Activated CD8-positive, alpha-beta memory T cell treated with anti-CD3 and anti-CD28 coated beads for 4 hours (primary cell): ENCODE measurements around the gene S100A6.
A peak's percentile ranks its signal among the peaks of the same experiment; 100 is the strongest.

Source experiments
- DNase-seq, 2 donors: peaks; one replicate each; pipeline ENCODE4 v3.0.0-alpha.2; 2020; ENCODE audit warnings: low read depth in 2 of 2

The S100A6 gene

DNA sequence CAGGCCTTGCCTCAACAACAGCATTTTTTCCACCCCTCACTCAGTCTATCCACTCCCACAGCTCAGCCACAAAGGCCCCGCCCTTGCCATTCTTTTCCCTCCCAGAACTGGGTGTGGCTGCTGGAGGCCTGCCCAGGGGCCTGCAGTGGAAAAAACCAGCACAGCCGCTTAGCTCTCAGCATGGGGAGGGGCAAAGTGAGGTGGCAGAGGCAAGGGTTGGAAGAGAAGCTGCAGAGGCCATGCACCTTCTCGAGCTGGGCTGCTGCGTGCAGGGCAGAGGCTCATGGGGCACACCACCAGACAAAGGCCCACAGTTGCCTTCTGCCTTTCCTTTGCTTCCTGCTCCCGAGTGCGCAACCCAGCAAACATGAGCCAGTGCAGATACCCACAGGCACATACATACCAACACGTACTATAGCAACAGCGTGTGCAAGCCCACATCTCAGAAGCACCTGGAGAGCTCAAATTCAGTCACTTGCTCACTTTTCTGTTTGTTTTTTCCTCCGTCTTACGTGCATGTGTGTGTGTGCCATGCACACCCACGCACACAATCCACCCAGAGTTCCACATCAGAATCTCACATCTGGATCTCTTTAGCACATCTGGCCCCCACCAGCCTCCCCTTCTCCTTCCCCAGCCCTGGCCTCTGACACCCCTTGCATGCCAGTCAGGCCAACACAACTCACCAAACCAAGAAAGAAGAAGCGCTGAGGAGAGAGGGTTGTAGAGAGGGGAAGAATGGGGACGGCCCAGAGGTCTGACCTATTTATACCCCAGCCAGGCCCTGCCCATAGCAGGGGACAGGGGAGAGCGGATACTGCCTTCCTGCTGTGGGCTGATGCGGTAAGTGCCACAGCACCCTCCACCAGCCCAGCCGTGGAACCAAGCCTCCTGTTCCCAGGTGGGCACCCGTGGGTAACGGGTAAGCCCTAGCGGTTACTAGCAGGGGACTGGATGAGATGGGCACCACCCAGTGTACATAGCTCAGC is 9.6 kb upstream of the S100A6 start, which contains the start of gene S100A4:
TSS of gene S100A4 (minus strand) at position 740 of the 989 bp plus-strand sequence. CDS start 1,012 bp downstream, outside the sequence.
- peak; percentile 74 to 84 for DNase-seq

DNA sequence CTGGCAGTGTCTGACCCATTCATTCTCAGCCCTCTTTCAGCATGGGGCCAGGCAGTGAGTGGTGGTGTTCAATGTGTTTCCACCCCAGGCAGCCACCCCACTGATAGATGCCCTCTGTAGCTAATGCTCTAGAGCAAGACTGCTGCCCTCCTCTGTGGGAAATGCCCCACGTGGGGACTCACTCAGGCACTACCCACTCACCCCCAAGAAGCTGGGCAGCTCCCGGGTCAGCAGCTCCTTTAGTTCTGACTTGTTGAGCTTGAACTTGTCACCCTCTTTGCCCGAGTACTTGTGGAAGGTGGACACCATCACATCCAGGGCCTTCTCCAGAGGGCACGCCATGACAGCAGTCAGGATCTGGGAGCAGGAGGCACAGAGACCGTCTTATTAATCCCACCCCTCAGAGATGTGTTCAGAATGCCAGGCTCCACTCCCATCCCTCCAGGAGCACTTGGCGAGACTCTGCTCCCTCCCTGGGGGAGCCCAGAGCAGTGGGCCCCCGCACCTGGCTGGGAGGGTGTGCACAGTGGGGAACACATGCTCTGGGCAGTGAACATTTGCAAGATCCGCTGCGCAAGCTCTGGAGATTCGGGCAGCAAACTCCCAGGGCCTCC is 8.8 kb upstream of the S100A6 start:
- no peak for DNase-seq

DNA sequence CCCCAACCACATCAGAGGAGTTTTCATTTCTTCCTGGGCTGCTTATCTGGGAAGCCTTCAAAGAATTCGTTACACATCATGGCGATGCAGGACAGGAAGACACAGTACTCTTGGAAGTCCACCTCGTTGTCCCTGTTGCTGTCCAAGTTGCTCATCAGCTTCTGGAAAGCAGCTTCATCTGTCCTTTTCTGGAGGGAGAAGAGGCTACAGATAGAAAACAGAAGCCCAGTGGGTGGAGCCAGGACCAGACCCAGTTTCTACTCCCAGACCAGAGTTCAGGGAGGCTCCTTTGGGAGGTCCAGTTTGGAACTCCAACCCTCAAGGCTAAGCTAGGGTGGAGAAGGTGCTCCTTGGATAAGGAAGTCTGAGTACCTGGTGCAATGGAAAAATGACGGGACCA is 7.9 kb upstream of the S100A6 start:
- DNase-seq, result no peak

DNA sequence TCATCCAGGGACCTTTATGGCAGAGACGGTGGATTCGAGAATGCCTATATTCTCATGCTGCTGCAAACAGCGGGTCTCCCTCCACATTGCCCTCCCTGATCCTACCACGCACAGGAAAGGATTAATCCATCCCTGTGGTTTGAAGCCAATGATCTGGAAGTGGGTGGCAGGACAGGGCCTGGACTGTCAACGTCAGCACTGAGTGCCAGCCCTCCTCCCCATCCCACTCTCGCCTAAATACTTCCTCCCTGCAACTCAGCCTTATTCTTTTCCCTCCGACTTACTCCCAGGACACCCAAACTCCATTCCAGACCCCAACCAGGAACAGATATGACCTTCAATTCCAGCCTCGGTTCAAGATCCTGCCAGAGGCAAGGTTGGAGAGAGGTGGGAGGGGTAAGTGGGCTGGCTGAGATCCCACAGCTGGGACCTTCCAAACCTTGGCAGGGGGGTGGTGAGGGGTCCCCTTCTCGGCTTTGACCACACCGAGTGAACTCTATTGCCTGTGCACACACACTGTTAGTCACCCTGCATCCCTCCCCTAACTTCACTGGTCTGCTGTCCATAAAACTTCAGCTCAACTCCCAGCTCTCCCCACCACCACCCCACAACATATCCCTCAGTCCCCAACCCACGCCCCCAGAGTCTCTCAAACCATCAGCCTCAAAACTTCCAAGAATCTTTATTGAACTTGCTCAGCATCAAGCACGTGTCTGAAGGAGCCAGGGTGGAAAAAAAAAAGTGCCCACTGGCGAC is 7.3 kb upstream of the S100A6 start:
- DNase-seq, result no peak

DNA sequence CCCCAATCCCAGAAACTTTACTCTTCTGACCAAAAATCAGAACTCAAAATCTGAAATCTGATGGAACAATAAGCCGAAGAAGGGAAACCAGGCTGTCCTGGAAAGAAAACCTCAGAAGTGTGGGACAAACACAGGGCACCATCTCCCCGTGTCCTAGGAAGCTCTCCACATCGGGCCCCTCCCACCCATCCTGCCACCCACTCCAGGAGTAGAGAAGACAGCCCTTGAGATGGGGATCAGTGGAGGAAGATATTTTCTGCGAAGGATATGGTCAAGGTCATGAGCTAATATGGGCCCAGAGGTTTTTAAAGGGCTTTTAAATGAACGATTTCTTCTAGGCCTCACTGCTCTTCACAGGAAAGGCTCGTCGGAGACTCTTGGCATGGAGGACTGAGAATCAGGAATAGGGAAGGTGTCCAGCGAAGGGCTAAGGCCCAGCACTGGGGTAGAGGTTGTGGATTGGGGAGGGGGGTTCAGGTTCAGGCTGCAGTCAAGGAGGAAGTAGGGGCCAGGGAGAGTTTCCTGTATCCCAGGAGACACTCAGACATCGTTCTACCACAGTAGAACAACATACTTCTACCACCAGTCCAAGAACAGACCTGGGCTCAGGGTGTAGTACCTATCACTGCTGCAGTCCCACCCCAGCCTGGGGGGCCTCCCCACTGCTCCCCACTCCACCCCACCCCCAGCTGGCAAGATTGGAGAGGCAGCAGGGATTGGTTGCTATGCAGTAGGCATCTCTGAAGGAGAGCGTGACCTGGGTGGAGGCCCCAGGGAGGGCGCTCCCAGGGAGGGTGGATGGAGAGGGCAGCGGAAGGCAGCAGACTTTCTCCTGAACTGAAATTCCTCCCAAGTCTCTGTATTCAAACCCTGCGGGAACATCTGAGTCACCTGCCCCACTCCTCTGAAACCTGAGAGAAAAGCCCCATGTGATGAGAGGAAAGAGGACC is 6.1 kb upstream of the S100A6 start:
- DNase-seq, result no peak

DNA sequence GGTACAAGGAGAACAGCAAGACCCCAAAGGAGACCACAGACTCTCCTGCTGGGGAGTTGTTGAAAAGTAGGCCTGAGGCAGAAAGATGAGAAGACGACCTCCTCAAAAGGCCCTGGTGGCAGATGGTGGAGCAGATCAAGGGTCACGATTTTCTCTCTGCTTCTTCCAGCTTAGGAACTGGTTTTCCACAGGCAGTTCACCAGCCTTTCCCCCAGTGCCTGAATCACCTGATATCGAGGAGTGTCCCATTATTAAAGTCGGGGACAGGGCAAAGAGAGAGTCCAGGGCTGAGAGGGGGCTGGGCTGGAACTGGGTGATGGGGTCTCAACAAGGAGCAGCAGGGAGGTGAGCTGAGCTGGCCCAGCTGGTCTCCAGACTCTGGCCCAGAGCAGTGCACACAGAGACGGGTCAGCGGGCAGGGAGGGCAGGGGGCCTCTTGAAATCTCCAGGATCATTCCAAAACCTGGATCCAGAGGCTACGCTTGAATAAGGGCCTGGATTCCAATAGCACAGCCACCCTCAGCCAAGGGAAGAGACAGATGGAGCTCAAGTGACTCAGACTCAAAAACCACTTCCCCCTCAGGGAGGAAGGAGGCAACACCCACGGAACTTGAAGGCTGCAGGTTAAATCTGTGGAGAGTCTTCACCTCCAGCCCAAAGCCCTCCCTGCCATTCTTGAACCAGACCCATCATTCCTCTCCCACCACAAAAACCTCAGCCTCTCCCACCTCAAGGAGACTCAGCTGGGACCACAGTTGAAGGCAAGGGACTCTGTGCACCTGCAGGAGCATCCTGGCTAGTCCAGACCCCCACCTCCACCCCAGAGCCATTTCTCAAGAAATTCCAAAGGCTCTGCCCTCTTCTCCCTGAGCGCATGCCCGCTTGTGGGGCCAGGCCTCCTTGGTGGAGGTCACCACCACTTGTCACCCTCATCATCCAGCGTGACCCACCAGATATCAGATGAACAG is 4.9 kb upstream of the S100A6 start, which contains the start of gene S100A5:
TSS of gene S100A5 (minus strand) at position 541 of the 968 bp plus-strand sequence. CDS start 743 bp downstream, outside the sequence.
- DNase-seq, result peak in 1 of 2 donors; percentile 48

DNA sequence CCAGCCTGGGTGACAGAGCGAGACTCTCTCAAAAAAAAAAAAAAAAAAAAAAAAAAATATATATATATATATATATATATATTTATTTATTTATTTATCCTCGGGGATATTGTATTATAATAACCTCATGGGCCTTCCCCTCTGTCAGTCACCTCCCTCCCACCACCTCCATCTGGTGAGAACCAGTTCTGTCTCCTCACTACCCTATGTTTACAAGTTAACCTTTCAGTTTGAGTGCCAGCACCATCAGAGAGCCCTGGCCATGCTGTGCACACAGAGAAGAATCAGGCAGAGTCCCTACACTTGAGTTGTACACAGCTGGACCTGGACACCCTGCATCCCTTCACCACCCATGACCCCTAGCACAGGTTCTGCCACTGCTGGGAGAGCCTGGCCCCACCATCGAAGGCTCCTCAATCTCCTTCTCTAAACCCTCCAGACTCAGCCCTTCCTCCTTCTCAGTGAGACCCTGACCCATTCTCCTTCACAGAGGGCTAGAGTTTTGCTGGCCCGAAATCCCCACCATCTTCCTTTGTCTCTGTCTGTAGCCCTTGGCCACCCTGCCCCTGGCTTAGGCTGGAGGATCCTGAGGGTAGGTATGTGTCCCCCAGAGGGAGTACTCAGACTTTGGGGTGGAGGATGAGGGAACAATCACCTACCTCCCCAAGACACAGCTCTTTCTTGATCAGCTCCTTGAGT is 3.8 kb upstream of the S100A6 start:
- no peak for DNase-seq

DNA sequence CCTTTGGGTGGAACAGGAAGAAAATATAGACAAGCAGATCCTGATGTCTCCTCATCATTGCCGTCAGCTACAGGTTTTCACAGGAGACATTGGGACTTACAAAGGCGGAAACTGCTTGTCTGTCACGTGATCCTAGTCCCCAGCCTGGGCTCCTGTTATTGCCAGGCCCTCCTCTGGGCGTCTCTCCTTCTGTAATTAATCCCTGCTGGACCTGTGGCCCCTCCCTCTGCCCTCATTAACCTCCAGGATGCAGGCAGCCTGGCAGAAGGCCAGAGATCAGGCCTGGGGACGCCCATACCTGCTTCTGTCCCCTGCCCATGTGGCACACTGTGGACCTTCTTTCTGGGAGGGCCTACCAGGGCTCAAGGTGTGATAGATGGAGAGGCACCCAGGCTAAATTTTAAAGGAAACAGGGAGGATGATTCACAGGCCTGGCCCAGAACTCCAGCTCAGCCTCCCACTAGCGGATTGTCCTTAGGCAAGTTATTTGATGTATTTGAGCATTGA is 2.6 kb upstream of the S100A6 start:
- DNase-seq, result no peak

DNA sequence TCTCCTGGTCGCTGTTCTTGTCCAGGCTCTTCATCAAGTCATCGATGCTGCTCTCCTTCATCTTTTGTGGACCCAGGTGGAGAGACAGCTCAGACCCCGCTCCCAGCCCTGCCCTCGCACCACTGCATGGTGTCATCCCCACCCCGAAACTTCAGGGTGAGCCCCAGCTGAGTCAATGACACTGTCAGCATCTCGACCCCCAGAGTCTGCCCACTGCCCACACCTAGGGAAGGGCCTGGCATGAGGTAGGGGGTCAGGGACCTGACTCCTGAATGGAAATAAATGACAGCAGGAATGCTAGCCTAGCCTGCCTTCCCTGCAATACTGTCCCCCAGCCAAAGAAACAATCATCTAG is 1.6 kb upstream of the S100A6 start:
- no peak for DNase-seq

DNA sequence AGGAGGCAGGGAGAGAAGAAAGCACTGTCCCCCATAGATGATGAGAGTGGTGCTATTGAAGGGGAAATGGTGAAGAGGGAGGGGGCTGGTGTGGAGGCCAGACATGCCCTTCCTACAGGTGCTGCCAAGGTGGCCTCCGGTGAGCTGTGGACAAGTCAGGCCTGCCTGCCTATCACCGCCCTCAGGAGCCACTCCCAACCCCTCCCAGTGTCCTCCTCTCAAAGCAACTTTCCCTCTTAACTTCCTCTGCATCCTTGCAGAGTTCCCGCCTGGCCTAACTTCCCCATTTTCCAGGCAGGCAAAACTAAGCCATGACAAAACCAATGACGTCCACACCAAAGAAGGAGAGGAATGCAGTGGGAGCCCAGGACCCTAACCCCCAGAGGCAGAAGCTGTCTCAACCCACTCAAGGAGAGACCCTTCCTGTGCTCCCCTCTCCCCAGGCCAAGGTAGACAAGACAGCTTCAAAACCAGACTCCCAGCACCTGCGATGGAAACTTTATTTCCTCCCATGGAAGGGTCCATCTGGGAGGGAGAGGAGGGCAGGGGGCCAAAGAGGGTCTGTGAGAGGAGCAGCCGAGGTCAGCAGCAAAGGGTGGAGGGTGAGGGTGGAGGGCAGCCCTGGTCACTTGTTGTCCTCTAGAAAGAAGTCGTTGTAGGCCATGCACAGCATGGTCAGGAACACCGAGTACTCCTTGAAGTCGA is 1.0 kb upstream of the S100A6 start:
- DNase-seq, result no peak

DNA sequence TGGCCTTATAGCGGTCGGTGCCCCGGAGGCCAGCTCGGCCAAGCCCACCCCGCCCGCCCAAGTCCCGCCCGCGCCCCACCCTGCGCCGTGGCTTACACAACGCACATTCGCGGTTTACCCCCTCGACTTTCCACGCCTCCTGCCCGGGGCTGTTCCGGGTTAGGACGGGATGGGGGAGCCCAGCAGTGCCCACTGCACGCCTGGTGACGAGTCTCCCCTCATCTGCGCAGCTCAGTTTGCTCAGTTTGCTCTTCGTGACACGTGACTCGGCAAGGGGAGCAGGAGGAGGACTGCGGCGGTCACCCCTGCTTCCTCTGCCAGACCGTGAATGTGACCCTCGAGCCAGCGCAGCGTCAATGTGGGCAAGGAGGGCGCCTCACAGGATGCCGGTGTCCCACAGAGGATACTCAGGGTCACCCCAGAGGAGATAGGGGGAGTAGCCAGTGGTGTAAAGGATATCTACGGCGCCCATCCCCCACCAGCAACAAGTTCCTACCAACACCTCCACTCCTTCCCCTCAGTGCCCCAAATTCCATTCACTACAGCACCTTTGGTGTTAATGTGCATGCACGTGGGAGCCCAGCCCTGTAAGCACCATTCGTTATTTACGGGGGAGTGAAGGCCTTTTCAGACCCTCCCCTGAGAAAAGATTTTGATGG is 350 bp upstream of the S100A6 start:
- peak; percentile 67 to 72 for DNase-seq

DNA sequence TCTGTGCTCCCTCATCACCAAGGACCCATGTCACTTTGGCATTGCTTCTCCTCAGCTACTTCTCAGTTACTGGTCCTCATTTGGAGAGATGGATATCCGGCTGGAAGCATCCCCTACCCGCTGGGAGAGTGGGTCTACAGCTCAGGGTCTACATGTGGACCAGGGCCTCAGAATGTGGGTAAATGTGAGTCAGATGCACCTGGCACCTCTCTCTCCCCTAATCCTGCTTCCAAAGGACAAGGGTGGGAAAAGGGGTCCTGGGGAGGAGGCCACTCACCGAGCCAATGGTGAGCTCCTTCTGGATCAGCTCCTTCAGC is 908 bp downstream of the S100A6 start:
- no peak for DNase-seq

DNA sequence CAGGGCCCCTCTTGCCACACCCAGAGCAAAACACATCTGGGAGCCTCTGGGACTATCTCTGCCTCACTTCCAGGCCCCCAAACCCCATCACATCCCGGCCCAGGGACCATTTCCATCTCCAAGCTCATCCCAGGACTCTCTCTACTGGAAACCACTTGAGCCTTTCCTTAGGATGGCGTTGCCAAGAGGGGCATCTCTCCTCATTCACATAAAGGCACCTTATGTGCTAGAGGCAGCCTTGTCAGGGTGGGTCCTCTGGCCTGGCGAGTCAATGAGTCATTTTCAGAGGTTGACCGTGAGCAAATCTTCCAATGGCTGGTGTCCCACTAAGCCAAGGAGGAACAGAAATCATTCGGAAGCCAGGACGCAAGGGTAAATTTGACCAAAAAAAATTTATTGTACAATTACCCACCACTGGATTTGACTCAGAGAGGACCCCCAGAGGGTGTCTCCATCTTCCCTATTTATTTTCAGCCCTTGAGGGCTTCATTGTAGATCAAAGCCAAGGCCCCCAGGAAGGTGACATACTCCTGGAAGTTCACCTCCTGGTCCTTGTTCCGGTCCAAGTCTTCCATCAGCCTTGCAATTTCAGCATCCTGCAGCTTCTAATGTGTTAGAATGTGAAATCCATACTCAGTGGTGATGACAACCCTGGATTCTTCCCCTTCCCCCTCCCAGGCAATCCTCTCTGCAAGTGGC is 1.4 kb downstream of the S100A6 start:
- no peak for DNase-seq

DNA sequence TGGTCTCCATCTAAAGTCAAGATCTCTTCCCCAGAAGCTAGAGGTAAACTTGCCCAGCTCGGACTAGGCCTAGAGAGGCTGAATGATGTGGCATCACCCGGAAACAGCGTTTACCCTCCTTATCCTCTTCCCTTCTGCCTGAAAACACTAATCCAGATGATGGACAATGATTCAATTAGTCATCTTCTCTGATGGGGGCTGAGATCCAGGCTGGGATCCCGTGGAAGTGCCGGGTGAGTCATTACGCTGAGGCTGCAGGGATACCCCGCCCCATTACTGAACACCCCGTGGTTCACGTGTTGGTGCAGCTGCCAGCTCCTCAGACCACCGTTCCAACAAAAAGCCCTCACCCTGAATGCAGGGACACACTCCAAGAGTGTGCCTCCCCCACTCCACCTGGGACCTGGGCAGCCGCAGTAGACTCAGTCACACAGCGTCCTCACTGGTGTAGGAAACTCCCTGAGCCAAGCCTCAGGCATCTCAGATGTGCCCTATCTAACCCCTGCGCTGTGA is 2.0 kb downstream of the S100A6 start:
- no peak for DNase-seq

DNA sequence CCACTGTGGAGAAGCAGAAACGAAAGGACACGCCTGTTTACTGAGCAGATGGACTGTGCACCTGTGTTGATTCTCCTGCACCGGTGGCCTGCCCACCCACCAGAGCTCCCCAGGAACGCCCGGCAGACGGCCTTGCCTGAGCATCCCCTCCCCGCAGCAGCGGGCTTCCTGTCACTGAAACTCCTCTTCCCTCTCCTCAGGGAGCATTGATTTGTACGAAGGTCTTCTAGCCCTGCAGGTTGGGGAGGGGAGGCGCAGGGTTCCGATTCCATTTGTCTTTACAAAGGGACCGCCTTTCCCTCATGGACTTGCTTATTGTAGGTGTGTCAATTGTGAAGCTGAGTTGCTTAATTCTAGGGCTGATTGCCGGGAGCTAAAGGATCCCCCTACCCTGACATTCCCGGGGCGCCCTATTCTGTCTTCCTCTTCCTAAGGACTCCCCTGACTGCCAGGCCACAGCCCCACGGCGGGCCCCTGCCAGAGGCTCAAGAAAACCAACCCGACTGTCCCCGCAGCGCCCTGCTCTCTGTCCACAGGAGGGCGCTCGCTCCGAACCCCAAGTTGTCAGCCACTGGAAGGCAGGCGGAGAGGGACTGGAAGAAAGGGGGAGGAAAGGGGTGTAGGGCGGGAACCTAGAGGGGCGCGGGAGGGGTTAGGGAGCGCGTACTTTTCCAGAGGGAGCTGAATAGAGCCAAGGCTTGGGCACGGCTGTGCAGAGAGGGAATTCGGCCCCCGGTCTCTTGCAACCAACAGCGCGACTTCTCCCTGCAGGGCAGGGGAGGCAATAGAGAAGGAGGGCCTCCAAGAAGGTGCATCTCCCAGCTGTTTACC is 2.8 kb downstream of the S100A6 start:
- DNase-seq, result peak in 1 of 2 donors; percentile 52

DNA sequence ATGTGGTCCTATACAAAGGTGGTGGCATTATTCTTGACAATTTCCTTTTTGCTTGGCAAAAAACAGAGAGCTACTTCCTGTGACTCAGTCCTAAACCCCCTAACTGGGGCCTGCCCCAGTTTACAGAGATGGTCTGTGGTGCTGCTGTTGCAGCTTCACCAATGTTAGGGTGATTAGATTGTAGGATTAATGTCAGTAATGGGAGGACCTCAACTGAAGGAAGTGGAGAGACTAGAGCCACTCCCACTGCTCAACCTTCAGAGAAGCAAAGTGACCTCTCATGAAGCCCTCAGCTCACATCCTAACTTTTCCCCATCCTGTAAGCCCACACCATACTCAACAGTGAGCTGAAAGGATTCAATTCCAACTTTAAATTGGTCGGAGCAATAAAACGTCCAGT is 3.6 kb downstream of the S100A6 start:
- DNase-seq, result no peak
